ENCODE results near the gene USP25. TPM values are rescaled to one million over a fixed set of nuclear protein-coding genes. Genes with fewer than 3 reads are reported as not detected.

Gene USP25
- total RNA-seq, 1 donor from 2014 or later, result 27.2 TPM

DNA sequence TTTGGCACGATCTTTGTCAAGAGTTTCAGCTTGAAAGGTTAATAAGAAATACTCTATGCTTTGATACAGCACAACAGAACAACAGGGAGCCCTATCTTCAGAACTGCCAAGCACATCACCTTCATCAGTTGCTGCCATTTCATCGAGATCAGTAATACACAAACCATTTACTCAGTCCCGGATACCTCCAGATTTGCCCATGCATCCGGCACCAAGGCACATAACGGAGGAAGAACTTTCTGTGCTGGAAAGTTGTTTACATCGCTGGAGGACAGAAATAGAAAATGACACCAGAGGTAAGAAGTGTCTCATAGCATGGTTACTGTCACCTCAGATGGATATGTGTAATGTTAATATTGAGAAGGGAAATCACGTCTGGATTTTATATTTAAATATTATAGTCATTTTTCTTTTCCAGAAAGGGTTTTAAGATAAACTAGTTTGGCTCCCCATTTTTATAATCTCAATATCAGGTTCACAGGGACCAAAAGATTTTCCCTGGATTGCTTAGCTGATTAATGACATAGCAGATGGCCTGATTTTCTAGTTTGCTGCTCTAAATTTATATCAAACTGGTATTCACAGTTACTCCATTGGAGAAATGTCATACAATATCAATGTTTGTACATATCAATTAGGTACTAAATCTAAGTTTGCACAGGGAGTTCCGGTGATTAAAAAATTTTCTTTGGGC is 97.3 kb downstream of the USP25 start:
- Mint-ChIP-seq H3K36me3 (ENCODE audit: low read depth) (no peaks in the 10 kb centered on the region), H3K4me1 (no peaks in the 10 kb centered on the region), H3K27ac (ENCODE audit: unreplicated experiment) (no peak overlapping the region), H3K27me3 (ENCODE audit: low read depth) (no peaks in the 10 kb centered on the region), H3K9me3 (no peaks in the 10 kb centered on the region), H3K4me3 (no peak overlapping the region)
- TF ChIP-seq, protein P1, sequence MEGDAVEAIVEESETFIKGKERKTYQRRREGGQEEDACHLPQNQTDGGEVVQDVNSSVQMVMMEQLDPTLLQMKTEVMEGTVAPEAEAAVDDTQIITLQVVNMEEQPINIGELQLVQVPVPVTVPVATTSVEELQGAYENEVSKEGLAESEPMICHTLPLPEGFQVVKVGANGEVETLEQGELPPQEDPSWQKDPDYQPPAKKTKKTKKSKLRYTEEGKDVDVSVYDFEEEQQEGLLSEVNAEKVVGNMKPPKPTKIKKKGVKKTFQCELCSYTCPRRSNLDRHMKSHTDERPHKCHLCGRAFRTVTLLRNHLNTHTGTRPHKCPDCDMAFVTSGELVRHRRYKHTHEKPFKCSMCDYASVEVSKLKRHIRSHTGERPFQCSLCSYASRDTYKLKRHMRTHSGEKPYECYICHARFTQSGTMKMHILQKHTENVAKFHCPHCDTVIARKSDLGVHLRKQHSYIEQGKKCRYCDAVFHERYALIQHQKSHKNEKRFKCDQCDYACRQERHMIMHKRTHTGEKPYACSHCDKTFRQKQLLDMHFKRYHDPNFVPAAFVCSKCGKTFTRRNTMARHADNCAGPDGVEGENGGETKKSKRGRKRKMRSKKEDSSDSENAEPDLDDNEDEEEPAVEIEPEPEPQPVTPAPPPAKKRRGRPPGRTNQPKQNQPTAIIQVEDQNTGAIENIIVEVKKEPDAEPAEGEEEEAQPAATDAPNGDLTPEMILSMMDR (conservative IDR thresholded peaks at IDR 0.05), result no peak
- DNase-seq (ENCODE audit: low read depth, low spot score), result no peak

DNA sequence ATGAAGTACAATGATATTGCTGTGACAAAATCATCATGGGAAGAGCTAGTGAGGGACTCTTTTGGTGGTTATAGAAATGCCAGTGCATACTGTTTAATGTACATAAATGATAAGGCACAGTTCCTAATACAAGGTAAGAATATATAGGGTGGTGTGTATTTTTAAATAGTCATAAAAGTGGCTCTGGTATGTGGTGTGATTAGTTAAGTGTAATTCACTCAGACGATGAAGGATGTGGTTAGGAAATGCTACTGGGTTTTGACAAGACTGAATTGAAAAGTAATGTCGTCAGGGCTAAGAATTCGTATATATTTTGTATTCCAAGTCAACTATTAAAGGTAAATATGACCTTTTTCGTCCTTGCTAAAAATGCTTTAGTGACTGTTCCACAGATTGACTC is 101.7 kb downstream of the USP25 start:
- Mint-ChIP-seq H3K4me3 (no peak overlapping the region), H3K36me3 (ENCODE audit: low read depth) (no peaks in the 10 kb centered on the region), H3K27me3 (ENCODE audit: low read depth) (no peaks in the 10 kb centered on the region), H3K9me3 (no peaks in the 10 kb centered on the region), H3K4me1 (no peaks in the 10 kb centered on the region), H3K27ac (ENCODE audit: unreplicated experiment) (no peak overlapping the region)
- TF ChIP-seq, protein P1 (conservative IDR thresholded peaks at IDR 0.05), result no peak
- DNase-seq (ENCODE audit: low read depth, low spot score), result no peak

DNA sequence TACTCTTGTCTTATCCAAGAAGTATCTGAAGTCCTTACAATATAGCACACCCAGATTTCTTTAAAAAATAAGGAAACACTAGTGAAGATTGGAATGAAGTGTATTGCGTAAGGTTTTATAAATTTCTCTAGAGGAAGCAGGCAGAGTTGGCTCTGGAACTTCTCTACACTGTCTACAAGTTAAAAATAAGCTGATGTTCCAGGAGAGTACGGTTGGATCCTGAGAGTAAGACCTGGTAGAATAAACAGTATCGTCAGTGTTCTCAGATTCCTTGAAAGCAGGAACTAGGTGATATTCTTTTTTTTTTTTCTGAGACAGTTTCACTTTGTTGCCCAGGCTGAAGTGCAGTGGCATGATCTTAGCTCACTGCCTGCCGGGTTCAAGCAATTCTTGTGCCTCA is 107.9 kb downstream of the USP25 start:
- DNase-seq (ENCODE audit: low read depth, low spot score), result no peak
- Mint-ChIP-seq H3K4me3 (no peak overlapping the region), H3K4me1 (no peaks in the 10 kb centered on the region), H3K36me3 (ENCODE audit: low read depth) (no peaks in the 10 kb centered on the region), H3K27me3 (ENCODE audit: low read depth) (no peaks in the 10 kb centered on the region), H3K27ac (ENCODE audit: unreplicated experiment) (no peak overlapping the region), H3K9me3 (no peaks in the 10 kb centered on the region)
- TF ChIP-seq, protein P1 (conservative IDR thresholded peaks at IDR 0.05), result no peak

DNA sequence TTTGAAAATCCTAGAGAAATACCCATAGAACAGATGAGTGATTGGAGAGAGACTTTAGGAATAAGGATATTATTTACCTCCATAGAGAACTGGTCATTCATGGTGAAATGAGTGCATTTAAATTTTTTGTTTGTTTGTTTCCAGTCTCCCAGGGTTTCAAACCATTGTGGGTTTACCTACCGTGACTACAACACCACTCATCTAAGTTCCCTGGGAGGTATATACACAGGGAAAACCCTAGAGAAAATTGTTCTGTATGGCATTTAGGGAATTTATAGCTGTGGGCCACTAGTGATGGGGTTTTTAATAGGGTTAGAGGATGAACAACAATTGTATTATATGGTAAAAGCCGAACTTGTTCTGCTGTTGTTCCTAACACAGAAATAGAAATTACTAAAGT is 109.2 kb downstream of the USP25 start:
- H3K4me3 Mint-ChIP-seq, result no peak overlapping the region
- no peaks in the 10 kb centered on the region for H3K9me3 Mint-ChIP-seq
- DNase-seq (ENCODE audit: low read depth, low spot score), result no peak
- H3K27ac Mint-ChIP-seq (ENCODE audit: unreplicated experiment), result no peak overlapping the region
- no peaks in the 10 kb centered on the region for H3K27me3 Mint-ChIP-seq (ENCODE audit: low read depth)
- TF ChIP-seq, protein P1 (conservative IDR thresholded peaks at IDR 0.05), result no peak
- H3K4me1 Mint-ChIP-seq, result no peaks in the 10 kb centered on the region
- peaks cover 3% of the 10 kb centered on the region for H3K36me3 Mint-ChIP-seq (ENCODE audit: low read depth)

DNA sequence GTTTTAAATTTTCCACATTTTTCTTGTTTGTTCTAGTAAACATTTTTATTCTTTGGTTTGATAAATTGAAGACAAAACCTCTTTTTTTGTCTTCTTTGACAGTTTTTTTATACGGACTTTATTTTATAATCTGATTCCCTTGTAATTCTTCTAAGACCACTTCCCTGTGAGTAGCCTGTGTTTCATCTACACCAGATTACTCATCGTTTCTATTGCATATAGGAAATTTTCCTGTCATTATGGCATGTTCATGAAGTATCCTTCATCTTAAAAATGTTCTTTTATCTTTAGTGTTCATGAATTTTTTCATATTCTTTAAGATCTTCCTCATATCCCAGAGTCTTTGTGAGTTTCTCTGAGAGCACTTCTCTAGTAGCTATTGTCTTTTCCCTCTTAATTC is 109.8 kb downstream of the USP25 start:
- no peak for DNase-seq (ENCODE audit: low read depth, low spot score)
- Mint-ChIP-seq H3K4me3 (no peak overlapping the region), H3K9me3 (no peaks in the 10 kb centered on the region), H3K27ac (ENCODE audit: unreplicated experiment) (no peak overlapping the region), H3K27me3 (ENCODE audit: low read depth) (no peaks in the 10 kb centered on the region), H3K4me1 (no peaks in the 10 kb centered on the region), H3K36me3 (ENCODE audit: low read depth) (peaks cover 3% of the 10 kb centered on the region)
- TF ChIP-seq, protein P1 (conservative IDR thresholded peaks at IDR 0.05), result no peak
